NCI-H2171 treated with DMSO at 0.1 percent for 48 hours (cell line): ENCODE data around the gene CYP4B1.
"Not testable (repeated sequence)": the region's sequence is repeated elsewhere in the genome, so short reads cannot be mapped to it uniquely, and the experiment has no call there.

Experiments used
- DNase-seq: peaks from one replicate; lab custom pipeline; 2025; lab: John Stamatoyannopoulos, UW

CYP4B1 gene

DNA sequence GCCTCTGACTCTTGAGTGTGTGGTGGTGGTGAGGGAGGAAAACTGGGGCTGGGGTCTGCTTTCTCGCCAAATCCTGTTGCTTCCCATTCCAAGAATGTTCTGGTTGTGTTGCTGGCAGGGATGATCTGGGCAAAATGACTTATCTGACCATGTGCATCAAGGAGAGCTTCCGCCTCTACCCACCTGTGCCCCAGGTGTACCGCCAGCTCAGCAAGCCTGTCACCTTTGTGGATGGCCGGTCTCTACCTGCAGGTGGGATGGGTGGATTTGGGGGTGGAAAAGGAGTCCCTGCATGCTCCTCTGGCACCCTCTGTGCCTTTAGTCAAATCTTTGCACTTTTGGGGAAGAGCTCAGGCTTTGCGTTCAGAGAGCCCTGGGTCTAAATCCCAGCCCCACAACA, 18.1 kb downstream of the CYP4B1 start:
- DNase-seq = no peak

DNA sequence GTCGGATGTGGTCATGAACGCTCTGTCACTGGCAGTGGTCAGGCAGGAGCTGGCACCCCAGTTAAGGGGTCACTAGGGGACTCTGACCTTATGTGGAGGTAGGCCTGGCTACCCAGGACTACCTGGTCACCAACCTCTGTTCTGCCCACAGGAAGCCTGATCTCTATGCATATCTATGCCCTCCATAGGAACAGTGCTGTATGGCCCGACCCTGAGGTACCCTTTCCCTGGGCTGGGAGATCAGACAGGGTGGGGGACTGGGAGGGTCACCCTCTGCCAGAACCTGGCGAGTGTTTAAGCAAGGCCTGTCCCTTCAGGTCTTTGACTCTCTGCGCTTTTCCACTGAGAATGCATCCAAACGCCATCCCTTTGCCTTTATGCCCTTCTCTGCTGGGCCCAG, 19.0 kb downstream of the CYP4B1 start:
- DNase-seq = no peak

DNA sequence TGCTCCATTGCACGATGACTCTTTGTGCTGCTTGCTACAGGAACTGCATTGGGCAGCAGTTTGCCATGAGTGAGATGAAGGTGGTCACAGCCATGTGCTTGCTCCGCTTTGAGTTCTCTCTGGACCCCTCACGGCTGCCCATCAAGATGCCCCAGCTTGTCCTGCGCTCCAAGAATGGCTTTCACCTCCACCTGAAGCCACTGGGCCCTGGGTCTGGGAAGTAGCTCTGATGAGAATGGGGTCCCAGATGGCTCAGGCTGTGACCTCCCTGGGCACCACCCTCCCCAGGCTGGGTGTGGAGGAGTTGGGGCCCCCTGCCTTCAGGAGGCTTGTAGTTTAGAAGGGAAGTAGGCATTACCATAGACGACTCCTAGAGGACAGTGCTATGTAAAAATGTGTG, 19.7 kb downstream of the CYP4B1 start:
- no peak for DNase-seq

DNA sequence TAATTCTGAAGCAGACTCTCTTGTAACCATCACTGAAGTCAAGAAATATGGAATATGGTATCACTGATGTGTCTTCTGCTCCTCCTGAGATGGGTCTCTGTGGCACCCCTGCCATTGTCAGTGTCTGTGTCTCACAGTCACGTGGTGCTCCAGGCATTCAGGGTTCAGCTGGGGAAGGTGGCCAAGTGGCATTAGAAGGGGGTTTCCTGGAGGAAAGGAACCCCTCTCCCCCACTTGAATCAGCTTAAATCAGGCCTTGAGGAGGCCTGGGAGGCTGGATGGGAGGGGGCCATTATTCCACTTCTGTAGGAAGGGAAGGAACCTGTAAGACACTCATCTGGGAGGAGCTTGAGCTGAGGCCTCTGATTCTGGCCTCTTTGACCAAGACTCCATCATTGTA, 20.5 kb downstream of the CYP4B1 start:
- no peak for DNase-seq

DNA sequence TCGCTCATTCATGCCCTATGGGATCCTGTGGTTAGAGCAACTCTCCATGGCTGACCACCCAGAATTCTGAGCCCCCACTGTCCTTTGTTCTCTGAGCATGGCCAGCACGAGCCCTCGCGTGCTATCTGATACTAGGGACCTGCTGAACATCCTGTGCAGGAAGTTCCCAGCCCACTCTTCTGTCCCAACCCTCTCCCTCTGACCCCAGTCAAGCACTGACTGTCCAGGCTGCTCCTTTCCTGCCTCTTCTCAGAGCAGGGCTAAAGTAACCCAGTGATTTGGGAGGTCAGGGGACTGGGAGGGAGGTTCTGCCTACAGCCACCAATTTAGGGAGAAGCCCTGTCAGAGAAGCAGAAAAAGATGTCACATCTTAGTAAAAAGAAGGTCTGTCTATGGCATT, 21.2 kb downstream of the CYP4B1 start:
- DNase-seq = no peak

DNA sequence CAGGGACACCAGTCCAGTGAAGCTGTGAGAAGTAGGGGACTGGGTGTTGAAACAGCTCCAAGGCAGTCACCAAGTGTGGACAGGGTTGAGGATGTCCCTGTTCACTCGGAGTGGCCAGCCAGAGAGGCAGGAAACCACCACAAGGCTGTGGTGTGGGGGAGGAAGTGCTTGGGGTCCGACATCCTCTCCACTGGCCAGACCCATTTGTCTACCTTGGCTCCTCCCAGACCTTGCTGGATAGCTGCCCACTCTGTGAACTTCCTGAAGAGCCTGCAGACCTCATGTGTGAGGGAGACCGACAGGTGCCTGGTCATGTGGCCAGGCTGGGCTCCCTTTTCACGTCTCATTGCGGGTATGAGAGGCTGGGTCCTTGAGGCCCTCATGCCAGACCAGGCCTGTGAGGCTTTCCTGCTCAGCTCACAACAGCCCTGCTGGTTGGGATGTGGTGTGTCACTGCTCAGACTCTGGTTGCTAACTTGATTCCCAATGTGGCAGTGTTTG, 21.8 kb downstream of the CYP4B1 start:
- DNase-seq = no peak

DNA sequence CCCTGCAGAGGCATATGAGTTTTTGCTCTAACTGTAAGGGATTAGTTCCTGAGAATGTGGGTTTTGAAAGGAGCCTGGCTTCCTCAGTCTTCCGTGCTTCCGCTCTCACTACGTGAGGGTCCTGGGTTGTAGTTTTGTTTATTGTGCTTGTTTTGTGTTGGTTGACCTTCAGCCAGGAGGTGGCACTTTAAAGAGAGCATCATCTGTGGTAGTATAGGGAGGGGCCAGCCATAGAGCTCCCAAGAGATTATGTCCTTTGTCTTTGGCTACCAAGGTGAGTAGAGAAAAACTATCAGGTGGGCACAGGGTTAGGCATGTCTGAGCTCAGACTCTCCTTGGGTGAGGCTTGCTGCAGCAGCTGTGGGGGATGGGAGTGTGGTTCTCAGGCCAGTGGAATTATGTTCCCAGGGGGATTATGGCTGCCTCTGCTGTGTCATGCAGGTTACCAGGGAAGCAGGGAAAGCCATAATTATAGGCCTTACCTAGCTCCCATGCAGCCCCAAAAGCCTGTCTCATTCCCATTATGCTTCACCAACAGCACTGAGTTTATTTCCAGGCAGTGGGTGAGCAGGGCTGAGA, 23.5 kb downstream of the CYP4B1 start:
- DNase-seq = peak; percentile 59

DNA sequence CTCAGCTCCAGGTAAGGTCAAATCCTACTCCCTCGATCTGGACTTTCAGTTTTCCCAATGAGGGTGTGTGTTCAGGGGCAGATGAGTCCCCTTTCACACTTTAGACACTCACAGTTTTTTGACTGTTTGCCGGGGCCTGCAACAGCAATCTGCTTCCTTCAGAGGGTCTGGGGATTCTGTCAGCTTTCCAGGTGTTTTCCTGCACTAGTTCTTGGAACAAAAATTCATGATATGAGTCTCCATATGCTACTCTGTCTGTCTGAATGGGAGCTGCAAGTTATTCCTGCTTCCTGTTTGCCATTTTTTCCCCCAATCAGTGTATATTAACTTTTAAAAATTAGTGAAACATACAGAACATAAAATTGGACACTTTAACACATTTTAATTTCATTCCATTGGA, 24.3 kb downstream of the CYP4B1 start:
- peak; percentile 46 for DNase-seq

DNA sequence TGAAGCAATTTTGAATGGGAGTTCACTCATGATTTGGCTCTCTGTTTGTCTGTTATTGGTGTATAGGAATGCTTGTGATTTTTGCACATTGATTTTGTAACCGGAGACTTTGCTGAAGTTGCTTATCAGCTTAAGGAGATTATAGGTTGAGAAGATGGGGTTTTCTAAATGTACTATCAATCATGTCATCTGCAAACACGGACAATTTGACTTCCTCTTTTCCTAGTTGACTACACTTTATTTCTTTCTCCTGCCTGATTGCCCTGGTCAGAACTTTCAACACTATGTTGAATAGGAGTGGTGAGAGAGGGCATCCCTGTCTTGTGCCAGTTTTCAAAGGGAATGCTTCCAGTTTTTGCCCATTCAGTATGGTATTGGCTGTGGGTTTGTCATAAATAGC, 28.0 kb downstream of the CYP4B1 start:
- not testable (repeated sequence) for DNase-seq

DNA sequence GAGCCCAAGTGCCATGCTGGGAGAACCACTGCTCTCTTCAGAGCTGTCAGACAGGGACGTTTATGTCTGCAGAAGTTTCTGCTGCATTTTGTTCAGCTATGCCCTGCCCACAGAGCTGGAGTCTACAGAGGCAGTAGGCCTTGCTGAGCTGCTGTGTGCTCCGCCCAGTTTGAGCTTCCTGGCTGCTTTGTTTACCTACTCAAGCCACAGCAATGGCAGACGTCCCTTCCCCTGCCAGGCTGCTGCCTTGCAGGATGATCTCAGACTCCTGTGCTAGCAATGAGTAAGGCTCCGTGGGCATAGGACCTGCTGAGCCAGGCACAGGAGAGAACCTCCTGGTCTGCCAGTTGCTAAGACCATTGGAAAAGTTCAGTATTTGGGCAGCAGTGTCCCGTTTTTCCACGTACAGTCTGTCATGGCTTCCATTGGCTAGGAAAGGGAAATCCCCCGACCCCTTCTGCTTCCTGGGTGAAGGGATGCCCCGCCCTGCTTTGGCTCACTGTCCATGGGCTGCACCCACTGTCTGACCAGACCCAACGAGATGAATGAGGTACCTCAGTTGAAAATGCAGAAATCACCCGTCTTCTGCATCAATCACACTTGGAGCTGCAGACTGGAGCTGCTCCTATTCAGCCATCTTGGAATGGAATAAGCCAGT, 31.9 kb downstream of the CYP4B1 start:
- DNase-seq = no peak

DNA sequence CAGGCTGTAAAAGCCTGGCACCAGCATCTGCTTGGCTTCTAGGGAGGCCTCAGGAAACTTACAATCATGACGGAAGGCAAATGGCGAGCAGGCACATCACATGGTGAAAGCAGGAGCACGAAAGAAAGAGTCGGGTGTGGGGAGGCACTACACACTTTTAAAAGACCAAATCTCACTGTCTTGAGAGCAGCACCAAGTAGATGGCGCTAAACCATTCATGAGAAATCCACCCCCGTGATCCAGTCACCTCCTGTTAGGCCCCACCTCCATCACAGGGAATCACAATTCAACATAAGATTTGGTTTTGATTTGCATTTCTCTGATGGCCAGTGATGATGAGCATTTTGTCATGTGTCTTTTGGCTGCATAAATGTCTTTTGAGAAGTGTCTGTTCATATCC, 36.6 kb downstream of the CYP4B1 start:
- DNase-seq = not testable (repeated sequence)

DNA sequence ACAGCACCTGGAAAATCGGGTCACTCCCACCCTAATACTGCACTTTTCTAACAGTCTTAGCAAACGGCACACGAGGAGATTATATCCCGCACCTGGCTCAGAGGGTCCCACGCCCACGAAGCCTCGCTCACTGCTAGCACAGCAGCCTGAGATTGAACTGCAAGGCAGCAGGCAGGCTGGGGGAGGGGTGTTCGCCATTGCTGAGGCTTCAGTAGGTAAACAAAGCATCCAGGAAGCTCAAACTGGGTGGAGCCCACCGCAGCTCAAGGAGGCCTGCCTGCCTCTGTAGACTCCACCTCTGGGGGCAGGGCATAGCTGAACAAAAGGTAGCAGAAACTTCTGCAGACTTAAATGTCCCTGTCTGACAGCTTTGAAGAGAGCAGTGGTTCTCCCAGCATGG, 47.5 kb downstream of the CYP4B1 start:
- not testable (repeated sequence) for DNase-seq

DNA sequence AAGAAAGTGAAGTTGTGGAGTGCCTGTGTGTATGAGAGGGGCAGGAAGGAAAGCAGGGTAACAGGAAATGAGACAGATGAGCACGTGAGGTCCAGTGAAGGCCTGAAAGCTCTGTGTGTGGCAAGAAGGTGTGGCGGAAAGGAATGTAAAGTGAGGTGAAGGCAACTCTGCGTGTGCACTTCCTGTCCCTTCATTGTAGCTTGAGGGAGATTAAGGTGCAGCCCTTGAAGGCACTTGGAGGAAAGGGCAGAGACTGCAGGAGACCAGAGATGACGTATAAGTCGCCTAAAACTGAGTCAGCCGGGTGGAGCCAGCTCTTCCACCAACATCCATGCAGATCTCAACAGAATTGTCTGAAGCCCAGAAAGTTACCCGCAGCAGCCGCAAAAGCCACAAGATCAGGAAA, 58.8 kb downstream of the CYP4B1 start:
- DNase-seq = not testable (repeated sequence)

DNA sequence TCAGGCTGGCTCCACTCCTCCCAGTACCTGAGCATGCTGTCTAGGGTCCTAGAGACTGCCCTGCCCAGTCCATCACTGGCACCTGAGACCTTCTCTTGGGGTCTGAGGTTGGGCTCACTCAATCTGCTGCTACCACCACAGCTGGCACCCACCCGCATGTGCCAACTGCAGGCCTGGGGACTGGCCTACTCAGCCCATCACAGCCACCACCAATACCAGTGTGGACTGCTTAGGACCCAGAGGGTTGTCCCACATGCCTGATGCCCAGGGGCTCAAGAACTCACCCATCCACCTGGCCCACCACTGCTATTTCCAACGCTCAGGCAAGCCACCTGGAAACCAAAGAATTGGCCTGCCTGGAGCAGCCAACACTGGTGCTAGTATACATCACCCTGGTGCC, 63.5 kb downstream of the CYP4B1 start:
- DNase-seq = no peak
